GM18858 (cell line): Measurements from ENCODE around the gene CDH26.
A peak's percentile ranks its signal among the peaks of the same experiment; 100 is the strongest.
"Not testable (repeated sequence)": the region's sequence is repeated elsewhere in the genome, so short reads cannot be mapped to it uniquely, and the experiment has no call there.

Source experiments
- ATAC-seq: cut with Tn5 transposase; IDR thresholded peaks from one replicate; pipeline ENCODE4 v1.9.1; 2021; ENCODE audit not compliant: unreplicated experiment

The CDH26 gene

GRCh38 chr20:59940129-59940955 is 17.9 kb upstream of the CDH26 start, which contains the start of the genes FAM217B and PPP1R3D:
TSS of gene FAM217B (plus strand) at chr20:59940389. CDS start at chr20:59943944, 3,555 bp downstream.
TSS of gene PPP1R3D (minus strand) at chr20:59940305. CDS start at chr20:59939931, 374 bp downstream.
- peak; percentile 90 for ATAC-seq

- peak; percentile 1 for ATAC-seq
Observed at GRCh38 chr20:59940956-59941294, 17.3 kb upstream of the CDH26 start.

DNA sequence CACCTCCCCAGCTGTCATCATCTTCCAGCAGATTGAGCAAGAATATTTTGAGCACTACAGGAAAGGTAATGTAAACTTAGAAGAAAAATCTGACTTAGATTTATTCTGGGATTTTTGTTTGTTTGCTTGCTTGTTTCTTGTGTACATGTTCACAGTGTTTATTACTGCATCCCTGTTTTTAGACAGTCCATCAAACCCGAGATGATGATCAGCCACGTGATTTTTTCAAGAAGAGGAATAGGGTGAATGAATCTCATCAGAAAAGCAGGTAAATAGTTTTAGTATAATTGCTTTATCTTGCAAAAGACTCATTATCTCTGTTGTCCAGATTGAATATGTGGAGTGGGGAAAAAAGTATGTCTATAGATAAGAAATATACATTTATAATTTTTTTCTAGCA is 16.0 kb upstream of the CDH26 start:
- no peak for ATAC-seq

GRCh38 chr20:59944726-59945125 is 13.5 kb upstream of the CDH26 start:
- ATAC-seq = no peak

DNA sequence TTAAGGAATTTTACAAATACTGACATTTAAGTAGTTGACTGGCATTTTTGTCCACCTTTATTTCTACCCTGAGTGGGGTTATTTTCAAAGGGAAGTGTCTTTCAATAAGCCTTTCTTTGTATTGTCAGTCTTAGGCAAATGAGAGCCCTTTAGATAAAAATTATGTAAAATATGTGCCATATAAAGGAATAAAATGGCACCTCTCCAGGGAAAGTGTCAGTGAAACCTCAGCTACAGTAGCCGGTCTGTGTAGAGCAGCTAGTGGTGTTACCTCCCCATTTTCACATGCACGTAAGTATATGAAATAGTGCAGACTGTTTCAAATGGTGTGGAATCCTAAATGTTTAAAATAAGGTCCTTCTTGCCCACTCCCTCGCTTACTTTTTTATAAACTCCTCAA is 13.0 kb upstream of the CDH26 start:
- ATAC-seq = no peak

DNA sequence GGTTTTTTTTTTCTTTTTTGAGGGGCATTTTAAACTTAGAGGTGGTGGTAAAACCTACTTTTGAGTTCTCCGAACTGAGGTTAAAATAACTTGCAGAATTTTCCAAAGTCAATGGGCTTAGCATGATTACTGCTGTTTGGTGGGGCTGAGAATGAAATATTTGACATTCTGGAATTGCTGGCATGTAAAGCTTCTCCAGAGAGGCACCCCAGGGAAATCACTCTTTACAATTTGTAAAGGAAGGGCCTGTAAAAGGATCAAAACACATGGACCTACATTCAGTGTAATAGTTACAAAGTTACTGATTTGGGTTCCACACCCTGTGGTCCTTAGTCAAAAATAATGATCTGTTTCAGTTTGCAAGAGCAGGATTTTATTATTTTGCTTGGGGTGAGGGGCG is 12.5 kb upstream of the CDH26 start:
- ATAC-seq = no peak

GRCh38 chr20:59947376-59947775 is 10.8 kb upstream of the CDH26 start:
- no peak for ATAC-seq

GRCh38 chr20:59948212-59948611 is 10.0 kb upstream of the CDH26 start:
- no peak for ATAC-seq

DNA sequence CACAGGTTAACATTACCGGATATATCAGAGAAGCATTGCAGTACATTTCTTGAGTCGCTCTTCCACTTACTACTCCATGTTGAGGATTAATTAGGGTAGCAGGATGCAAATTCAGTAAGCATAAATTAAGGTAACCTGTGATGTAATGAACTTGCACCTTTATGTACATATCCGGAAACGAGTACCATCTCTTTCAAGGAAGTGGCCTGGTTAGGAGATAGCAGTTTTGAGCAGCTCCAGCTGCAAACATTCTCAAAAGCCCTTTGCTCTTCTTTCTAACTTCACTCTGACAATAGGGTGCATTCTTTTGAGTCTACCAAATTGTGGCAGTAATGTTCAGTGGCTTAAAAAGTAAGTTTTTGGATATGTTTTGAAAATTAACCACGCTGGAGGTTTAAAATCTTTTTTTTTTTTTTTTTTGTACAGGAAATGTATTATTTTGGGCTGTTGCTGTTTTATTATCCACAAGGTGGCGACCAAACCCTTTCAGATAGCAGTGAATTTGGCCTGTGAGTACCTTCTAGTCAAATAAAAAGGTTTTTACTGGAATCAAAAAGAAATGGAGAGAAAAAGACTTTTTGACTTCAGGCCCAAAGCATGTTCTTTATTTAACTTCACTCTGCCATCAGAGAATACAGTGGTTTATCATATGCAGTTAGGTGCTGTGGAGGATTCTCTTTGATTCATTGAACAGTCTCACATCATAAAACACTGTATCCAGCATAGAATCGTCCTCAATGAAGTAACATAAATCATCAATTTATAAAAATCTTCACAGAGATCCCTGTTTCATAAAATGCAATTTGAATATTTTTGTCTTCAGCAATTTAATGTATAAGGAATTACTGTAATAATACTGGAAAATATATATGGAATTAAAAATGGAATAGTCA is 9.1 kb upstream of the CDH26 start:
- no peak for ATAC-seq

DNA sequence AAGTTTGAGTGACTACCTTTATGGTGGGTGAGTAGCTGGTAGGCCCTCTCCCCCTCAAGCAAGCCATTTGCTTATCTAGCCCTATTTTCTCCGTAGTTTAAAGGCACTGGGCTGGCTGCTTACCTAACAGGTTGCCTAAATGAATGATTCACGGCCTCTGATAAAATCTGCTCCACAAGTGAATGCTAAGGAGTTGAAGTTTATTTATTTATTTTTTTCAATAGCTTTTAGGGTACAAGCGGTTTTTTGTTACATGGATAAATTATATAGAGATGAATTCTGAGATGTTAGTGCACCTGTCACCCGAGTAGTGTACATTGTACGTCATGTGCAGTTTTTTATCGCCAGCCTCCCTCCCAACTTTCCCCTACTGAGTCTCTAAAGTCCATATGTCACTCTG is 8.3 kb upstream of the CDH26 start:
- ATAC-seq = no peak

DNA sequence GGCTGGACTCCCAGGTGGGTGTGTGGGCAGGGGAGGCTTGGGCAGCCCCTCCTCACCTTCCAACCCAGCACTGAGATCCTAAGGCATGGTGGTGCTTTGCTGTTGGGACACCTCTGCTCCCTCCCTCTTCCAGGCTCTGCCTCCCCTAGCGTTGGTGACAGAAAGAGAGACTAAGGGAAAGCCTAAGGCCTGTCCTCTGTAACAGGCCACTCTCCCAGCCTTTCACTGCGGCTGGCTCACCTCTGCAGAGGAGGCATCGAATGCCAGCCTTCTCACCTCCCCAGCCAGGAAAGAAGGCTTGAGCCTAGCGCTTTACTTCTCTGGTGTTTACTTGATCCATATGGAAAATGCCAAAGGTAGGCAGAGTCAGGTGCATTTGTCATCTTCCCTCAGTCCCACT is 3.5 kb upstream of the CDH26 start:
- no peak for ATAC-seq

- ATAC-seq = peak; percentile 42
Observed at GRCh38 chr20:59955131-59955796, 3.0 kb upstream of the CDH26 start.

DNA sequence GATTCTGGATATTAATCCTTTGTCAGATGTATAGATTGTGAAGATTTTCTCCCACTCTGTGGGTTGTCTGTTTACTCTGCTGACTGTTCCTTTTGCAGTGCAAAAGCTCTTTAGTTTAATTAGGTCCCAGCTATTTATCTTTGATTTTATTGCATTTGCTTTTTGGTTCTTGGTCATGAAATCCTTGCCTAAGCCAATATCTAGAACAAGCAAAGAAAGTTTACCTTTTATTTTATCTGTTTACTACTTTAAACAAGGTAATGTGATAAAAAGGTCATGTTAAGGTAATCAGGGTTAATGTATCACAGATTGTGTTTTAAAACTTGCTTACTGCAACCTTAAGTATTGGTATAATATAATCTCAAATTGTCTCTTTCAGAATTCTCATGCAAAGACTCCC is 655 bp upstream of the CDH26 start:
- ATAC-seq = not testable (repeated sequence)

GRCh38 chr20:59958626-59959025 is 403 bp downstream of the CDH26 start:
- no peak for ATAC-seq

DNA sequence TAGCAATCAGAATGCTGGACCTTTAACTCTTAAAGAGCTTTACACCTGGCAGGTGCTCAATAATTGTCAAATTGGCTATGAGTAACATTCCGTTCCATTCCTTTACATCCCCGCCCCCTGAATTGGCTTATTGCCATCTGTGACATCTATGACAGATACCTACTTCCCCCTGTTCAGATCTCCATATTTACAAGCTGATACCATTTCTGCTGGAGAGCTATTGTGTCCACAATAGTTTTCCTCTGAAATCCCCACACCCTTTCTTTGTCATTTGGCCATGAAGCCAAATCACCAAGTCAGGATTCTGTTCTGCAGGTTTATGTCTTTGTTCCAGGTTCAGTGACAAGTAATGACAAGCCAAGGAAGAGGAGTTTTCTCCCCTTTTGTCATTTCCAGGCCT is 3.2 kb downstream of the CDH26 start:
- ATAC-seq = no peak

GRCh38 chr20:59962155-59962554 is 3.9 kb downstream of the CDH26 start:
- no peak for ATAC-seq

- no peak for ATAC-seq
Observed at GRCh38 chr20:59966428-59966827, 8.2 kb downstream of the CDH26 start.

GRCh38 chr20:59971428-59971827 is 13.2 kb downstream of the CDH26 start:
- ATAC-seq = no peak

DNA sequence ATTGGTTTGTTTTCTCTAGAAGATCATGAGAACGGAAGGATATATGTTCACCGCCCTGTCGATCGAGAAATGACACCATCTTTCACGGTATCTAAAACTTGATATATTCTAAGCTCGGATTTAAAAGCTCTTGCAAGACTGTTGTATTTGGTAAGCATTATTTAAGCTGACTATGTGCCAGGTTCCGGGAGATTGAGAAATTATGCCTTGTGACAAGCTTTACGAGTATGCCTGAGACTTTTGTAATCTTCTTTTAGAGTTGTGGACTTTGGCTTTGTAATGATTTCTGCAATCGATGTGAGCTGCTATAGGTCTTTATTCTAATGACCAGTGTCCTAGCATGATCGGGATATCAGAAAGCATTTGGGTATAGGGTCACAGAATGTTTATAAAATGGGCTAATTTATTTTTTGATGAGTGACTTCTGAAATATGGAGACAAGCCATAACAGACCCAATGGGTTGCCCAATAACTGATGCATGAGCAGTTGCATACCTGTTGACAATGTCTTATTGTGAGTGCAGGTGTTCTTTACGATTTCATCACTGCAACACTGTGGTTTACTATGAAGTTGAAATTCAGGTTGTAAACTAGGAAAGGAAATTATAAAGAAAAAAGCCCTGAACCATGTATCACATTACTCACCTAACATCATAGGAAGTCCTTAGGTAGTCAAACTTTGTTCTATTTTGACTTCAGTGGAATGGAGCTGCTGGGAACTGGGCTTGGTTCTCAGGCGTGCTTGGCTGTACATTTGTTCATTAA is 14.0 kb downstream of the CDH26 start:
- no peak for ATAC-seq

- ATAC-seq = no peak
Observed at GRCh38 chr20:59976156-59976782, 18.0 kb downstream of the CDH26 start.
